SK-N-SH treated with all-trans-retinoic acid at 6 μM for 48 hours (cell line): ENCODE measurements around the gene IFT43.

Source experiments
- ARNTL ChIP-seq: fragments of 450-650 bp; formaldehyde crosslinking; IDR thresholded peaks from 2 replicates; pipeline ENCODE4 v1.5.0; 2020; ENCODE audit warnings: low read depth, mild to moderate bottlenecking, moderate library complexity, borderline replicate concordance
- CSDC2 ChIP-seq: fragments of 250-450 bp; sonication (Bioruptor Pico); IDR thresholded peaks from 2 replicates; pipeline ENCODE4 v1.5.0; 2020; ENCODE audit warnings: mild to moderate bottlenecking, moderate library complexity
- ESRRG ChIP-seq: fragments of 250-450 bp; sonication (Bioruptor Pico); IDR thresholded peaks from 2 replicates; pipeline ENCODE4 v1.6.1; 2021; ENCODE audit warnings: mild to moderate bottlenecking
- PPARA ChIP-seq: fragments of 250-450 bp; sonication (Bioruptor Pico); IDR thresholded peaks from 2 replicates; pipeline ENCODE4 v1.5.0; 2020; ENCODE audit warnings: mild to moderate bottlenecking, borderline replicate concordance
- RARB ChIP-seq: fragments of 250-450 bp; sonication (Bioruptor Pico); IDR thresholded peaks from 2 replicates; pipeline ENCODE4 v1.8.0; 2021; ENCODE audit warnings: mild to moderate bottlenecking, moderate library complexity
- SNAI2 ChIP-seq: fragments of 250-450 bp; sonication (Bioruptor Pico); IDR thresholded peaks from 2 replicates; pipeline ENCODE4 v1.5.0; 2020; ENCODE audit warnings: mild to moderate bottlenecking, moderate library complexity
- TOX ChIP-seq: fragments of 250-450 bp; sonication (Bioruptor Pico); IDR thresholded peaks from 2 replicates; pipeline ENCODE4 v1.8.0; 2021; ENCODE audit warnings: mild to moderate bottlenecking, moderate library complexity, borderline replicate concordance
- ZFP3 ChIP-seq: fragments of 250-450 bp; sonication (Bioruptor Pico); IDR thresholded peaks from 2 replicates; pipeline ENCODE4 v1.5.0; 2020; ENCODE audit warnings: mild to moderate bottlenecking, moderate library complexity
- ZNF70 ChIP-seq: fragments of 450-650 bp; formaldehyde crosslinking; IDR thresholded peaks from 2 replicates; pipeline ENCODE4 v1.5.0; 2020; ENCODE audit warnings: mild to moderate bottlenecking, moderate library complexity
- TF ChIP-seq, protein P1 (sequence below): fragments of 250-450 bp; sonication (Bioruptor Pico); IDR thresholded peaks from 2 replicates; pipeline ENCODE4 v1.5.1; 2020; ENCODE audit warnings: low read depth, mild to moderate bottlenecking, moderate library complexity
- TF ChIP-seq, protein P2 (sequence below): fragments of 250-450 bp; sonication (Bioruptor Pico); IDR thresholded peaks from 2 replicates; pipeline ENCODE4 v1.5.0; 2020; ENCODE audit warnings: mild to moderate bottlenecking, moderate library complexity
- TF ChIP-seq, protein P3 (sequence below): fragments of 250-450 bp; sonication (Bioruptor Pico); IDR thresholded peaks from 2 replicates; pipeline ENCODE4 v1.8.0; 2021; ENCODE audit warnings: low read depth, mild to moderate bottlenecking, moderate library complexity, borderline replicate concordance
- TF ChIP-seq, protein P4 (sequence below): fragments of 250-450 bp; sonication (Bioruptor Pico); IDR thresholded peaks from 2 replicates; pipeline ENCODE4 v1.8.0; 2020; ENCODE audit warnings: mild to moderate bottlenecking, moderate library complexity, borderline replicate concordance
- TF ChIP-seq, protein P5 (sequence below): fragments of 250-450 bp; sonication (Bioruptor Pico); IDR thresholded peaks from 2 replicates; pipeline ENCODE4 v1.5.1; 2021; ENCODE audit warnings: mild to moderate bottlenecking, moderate library complexity

DNA sequence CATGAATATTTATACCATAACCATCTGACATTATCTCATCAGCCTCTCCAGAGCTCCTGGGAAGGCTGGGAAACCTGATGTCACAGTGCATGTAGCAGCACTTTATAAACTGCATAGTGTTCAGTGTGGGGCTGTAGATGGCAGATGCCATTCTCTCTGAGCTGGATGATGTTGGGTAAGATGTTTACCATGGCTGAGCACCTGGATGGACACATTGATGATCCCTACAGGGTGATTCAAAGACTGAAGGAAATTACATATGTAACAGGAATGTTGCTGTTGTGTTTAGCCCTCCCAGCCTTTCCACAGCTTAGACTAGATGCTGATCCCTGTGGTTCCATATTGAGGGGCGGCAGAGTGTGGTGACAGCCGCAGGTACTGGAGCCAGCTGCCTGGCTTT lies 37.4 kb downstream of the IFT43 start:
- no peak for TF ChIP-seq SNAI2
- no peak for TF ChIP-seq ZFP3 (CRISPR knock-in tag)
- no peak for TF ChIP-seq RARB
- no peak for TF ChIP-seq TOX (CRISPR knock-in tag)
- TF ChIP-seq, protein P1, sequence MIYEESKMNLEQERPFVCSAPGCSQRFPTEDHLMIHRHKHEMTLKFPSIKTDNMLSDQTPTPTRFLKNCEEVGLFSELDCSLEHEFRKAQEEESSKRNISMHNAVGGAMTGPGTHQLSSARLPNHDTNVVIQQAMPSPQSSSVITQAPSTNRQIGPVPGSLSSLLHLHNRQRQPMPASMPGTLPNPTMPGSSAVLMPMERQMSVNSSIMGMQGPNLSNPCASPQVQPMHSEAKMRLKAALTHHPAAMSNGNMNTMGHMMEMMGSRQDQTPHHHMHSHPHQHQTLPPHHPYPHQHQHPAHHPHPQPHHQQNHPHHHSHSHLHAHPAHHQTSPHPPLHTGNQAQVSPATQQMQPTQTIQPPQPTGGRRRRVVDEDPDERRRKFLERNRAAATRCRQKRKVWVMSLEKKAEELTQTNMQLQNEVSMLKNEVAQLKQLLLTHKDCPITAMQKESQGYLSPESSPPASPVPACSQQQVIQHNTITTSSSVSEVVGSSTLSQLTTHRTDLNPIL = no peak
- TF ChIP-seq ZNF70 (CRISPR knock-in tag) = no peak
- TF ChIP-seq CSDC2 (CRISPR knock-in tag) = no peak
- TF ChIP-seq, protein P2, sequence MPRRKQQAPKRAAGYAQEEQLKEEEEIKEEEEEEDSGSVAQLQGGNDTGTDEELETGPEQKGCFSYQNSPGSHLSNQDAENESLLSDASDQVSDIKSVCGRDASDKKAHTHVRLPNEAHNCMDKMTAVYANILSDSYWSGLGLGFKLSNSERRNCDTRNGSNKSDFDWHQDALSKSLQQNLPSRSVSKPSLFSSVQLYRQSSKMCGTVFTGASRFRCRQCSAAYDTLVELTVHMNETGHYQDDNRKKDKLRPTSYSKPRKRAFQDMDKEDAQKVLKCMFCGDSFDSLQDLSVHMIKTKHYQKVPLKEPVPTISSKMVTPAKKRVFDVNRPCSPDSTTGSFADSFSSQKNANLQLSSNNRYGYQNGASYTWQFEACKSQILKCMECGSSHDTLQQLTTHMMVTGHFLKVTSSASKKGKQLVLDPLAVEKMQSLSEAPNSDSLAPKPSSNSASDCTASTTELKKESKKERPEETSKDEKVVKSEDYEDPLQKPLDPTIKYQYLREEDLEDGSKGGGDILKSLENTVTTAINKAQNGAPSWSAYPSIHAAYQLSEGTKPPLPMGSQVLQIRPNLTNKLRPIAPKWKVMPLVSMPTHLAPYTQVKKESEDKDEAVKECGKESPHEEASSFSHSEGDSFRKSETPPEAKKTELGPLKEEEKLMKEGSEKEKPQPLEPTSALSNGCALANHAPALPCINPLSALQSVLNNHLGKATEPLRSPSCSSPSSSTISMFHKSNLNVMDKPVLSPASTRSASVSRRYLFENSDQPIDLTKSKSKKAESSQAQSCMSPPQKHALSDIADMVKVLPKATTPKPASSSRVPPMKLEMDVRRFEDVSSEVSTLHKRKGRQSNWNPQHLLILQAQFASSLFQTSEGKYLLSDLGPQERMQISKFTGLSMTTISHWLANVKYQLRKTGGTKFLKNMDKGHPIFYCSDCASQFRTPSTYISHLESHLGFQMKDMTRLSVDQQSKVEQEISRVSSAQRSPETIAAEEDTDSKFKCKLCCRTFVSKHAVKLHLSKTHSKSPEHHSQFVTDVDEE (CRISPR knock-in tag) = no peak
- TF ChIP-seq, protein P3, sequence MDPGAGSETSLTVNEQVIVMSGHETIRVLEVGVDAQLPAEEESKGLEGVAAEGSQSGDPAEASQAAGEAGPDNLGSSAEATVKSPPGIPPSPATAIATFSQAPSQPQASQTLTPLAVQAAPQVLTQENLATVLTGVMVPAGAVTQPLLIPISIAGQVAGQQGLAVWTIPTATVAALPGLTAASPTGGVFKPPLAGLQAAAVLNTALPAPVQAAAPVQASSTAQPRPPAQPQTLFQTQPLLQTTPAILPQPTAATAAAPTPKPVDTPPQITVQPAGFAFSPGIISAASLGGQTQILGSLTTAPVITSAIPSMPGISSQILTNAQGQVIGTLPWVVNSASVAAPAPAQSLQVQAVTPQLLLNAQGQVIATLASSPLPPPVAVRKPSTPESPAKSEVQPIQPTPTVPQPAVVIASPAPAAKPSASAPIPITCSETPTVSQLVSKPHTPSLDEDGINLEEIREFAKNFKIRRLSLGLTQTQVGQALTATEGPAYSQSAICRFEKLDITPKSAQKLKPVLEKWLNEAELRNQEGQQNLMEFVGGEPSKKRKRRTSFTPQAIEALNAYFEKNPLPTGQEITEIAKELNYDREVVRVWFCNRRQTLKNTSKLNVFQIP (CRISPR knock-in tag) = no peak
- TF ChIP-seq, protein P4, sequence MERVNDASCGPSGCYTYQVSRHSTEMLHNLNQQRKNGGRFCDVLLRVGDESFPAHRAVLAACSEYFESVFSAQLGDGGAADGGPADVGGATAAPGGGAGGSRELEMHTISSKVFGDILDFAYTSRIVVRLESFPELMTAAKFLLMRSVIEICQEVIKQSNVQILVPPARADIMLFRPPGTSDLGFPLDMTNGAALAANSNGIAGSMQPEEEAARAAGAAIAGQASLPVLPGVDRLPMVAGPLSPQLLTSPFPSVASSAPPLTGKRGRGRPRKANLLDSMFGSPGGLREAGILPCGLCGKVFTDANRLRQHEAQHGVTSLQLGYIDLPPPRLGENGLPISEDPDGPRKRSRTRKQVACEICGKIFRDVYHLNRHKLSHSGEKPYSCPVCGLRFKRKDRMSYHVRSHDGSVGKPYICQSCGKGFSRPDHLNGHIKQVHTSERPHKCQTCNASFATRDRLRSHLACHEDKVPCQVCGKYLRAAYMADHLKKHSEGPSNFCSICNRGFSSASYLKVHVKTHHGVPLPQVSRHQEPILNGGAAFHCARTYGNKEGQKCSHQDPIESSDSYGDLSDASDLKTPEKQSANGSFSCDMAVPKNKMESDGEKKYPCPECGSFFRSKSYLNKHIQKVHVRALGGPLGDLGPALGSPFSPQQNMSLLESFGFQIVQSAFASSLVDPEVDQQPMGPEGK (CRISPR knock-in tag) = no peak
- no peak for TF ChIP-seq PPARA (CRISPR knock-in tag)
- no peak for TF ChIP-seq ARNTL (CRISPR knock-in tag)
- no peak for TF ChIP-seq ESRRG (CRISPR knock-in tag)
- TF ChIP-seq, protein P5, sequence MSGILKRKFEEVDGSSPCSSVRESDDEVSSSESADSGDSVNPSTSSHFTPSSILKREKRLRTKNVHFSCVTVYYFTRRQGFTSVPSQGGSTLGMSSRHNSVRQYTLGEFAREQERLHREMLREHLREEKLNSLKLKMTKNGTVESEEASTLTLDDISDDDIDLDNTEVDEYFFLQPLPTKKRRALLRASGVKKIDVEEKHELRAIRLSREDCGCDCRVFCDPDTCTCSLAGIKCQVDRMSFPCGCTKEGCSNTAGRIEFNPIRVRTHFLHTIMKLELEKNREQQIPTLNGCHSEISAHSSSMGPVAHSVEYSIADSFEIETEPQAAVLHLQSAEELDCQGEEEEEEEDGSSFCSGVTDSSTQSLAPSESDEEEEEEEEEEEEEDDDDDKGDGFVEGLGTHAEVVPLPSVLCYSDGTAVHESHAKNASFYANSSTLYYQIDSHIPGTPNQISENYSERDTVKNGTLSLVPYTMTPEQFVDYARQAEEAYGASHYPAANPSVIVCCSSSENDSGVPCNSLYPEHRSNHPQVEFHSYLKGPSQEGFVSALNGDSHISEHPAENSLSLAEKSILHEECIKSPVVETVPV (CRISPR knock-in tag) = no peak
